ENCODE data around the gene MSI2.

DNA sequence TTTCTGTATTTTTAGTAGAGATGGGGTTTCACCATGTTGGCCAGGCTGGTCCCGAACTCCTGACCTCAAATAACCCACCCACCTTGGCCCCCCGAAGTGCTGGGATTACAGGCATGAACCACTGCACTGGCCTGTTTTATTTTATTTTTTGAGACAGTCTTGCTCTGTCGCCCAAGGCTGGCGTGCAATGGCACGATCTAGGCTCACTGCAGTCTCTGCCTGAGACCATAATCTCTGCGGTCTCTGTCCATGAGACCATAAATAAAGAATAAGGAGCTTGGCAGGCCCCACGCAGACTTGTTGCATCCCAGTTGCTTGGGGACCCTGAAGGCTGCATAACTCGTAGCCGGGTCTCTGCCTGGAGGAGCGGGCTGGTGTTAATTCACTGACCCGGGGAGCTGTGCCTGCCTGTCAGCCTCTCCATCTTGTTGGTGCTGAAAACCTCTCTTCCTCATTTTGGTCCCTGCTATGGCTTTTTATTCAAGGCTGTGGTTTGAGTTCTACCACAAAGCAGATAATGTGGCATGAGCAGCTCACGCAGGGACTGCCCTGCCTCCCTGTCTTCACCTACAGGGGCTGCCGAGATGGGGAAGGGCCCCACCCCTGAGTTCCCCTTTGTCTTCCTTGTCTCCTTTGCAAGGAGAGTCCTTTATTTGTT is 82.1 kb downstream of the MSI2 start:
- TF ChIP-seq MEF2A (IDR thresholded peaks at IDR 0.05; ENCODE audit: borderline replicate concordance, low read depth) (no peak), RAD21 (IDR thresholded peaks at IDR 0.05; ENCODE audit: low read length) (no peak), GABPA (IDR thresholded peaks at IDR 0.05; ENCODE audit: low read depth) (no peak), SIN3A (IDR thresholded peaks at IDR 0.05; ENCODE audit: borderline replicate concordance, low read depth, low read length) (no peak)
- TF ChIP-seq, protein P1, sequence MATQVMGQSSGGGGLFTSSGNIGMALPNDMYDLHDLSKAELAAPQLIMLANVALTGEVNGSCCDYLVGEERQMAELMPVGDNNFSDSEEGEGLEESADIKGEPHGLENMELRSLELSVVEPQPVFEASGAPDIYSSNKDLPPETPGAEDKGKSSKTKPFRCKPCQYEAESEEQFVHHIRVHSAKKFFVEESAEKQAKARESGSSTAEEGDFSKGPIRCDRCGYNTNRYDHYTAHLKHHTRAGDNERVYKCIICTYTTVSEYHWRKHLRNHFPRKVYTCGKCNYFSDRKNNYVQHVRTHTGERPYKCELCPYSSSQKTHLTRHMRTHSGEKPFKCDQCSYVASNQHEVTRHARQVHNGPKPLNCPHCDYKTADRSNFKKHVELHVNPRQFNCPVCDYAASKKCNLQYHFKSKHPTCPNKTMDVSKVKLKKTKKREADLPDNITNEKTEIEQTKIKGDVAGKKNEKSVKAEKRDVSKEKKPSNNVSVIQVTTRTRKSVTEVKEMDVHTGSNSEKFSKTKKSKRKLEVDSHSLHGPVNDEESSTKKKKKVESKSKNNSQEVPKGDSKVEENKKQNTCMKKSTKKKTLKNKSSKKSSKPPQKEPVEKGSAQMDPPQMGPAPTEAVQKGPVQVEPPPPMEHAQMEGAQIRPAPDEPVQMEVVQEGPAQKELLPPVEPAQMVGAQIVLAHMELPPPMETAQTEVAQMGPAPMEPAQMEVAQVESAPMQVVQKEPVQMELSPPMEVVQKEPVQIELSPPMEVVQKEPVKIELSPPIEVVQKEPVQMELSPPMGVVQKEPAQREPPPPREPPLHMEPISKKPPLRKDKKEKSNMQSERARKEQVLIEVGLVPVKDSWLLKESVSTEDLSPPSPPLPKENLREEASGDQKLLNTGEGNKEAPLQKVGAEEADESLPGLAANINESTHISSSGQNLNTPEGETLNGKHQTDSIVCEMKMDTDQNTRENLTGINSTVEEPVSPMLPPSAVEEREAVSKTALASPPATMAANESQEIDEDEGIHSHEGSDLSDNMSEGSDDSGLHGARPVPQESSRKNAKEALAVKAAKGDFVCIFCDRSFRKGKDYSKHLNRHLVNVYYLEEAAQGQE (IDR thresholded peaks at IDR 0.05; ENCODE audit: low read depth, low read length): no peak
- TF ChIP-seq, protein P2, sequence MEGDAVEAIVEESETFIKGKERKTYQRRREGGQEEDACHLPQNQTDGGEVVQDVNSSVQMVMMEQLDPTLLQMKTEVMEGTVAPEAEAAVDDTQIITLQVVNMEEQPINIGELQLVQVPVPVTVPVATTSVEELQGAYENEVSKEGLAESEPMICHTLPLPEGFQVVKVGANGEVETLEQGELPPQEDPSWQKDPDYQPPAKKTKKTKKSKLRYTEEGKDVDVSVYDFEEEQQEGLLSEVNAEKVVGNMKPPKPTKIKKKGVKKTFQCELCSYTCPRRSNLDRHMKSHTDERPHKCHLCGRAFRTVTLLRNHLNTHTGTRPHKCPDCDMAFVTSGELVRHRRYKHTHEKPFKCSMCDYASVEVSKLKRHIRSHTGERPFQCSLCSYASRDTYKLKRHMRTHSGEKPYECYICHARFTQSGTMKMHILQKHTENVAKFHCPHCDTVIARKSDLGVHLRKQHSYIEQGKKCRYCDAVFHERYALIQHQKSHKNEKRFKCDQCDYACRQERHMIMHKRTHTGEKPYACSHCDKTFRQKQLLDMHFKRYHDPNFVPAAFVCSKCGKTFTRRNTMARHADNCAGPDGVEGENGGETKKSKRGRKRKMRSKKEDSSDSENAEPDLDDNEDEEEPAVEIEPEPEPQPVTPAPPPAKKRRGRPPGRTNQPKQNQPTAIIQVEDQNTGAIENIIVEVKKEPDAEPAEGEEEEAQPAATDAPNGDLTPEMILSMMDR (IDR thresholded peaks at IDR 0.05): no peak
- TF ChIP-seq, protein P3, sequence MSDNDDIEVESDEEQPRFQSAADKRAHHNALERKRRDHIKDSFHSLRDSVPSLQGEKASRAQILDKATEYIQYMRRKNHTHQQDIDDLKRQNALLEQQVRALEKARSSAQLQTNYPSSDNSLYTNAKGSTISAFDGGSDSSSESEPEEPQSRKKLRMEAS (IDR thresholded peaks at IDR 0.05; ENCODE audit: low read depth): no peak
